Measurements from ENCODE around the gene TTC7B. TPM values are rescaled to one million over a fixed set of nuclear protein-coding genes. Genes with fewer than 3 reads are reported as not detected.
A peak's percentile ranks its signal among the peaks of the same experiment; 100 is the strongest.
"Not testable (repeated sequence)": the region's sequence is repeated elsewhere in the genome, so short reads cannot be mapped to it uniquely, and the experiment has no call there.

The TTC7B gene, protein sequence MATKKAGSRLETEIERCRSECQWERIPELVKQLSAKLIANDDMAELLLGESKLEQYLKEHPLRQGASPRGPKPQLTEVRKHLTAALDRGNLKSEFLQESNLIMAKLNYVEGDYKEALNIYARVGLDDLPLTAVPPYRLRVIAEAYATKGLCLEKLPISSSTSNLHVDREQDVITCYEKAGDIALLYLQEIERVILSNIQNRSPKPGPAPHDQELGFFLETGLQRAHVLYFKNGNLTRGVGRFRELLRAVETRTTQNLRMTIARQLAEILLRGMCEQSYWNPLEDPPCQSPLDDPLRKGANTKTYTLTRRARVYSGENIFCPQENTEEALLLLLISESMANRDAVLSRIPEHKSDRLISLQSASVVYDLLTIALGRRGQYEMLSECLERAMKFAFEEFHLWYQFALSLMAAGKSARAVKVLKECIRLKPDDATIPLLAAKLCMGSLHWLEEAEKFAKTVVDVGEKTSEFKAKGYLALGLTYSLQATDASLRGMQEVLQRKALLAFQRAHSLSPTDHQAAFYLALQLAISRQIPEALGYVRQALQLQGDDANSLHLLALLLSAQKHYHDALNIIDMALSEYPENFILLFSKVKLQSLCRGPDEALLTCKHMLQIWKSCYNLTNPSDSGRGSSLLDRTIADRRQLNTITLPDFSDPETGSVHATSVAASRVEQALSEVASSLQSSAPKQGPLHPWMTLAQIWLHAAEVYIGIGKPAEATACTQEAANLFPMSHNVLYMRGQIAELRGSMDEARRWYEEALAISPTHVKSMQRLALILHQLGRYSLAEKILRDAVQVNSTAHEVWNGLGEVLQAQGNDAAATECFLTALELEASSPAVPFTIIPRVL
- total RNA-seq (2022) (9.6 and 13.2 TPM in 2 replicates), Bru-seq, nascent RNA (percentile 43 among the genes with signal in this experiment), BruChase-seq, experiment 1, labeled RNA remaining after a 6-hour chase (percentile 32 among the genes with signal in this experiment), BruChase-seq, experiment 2, labeled RNA remaining after a 2-hour chase (percentile 33 among the genes with signal in this experiment)
- long read RNA-seq, partial matches to known transcripts = 0 of 2 reads
- long read RNA-seq, other reads (novel, unspliced or antisense) = 2 of 2 reads

DNA sequence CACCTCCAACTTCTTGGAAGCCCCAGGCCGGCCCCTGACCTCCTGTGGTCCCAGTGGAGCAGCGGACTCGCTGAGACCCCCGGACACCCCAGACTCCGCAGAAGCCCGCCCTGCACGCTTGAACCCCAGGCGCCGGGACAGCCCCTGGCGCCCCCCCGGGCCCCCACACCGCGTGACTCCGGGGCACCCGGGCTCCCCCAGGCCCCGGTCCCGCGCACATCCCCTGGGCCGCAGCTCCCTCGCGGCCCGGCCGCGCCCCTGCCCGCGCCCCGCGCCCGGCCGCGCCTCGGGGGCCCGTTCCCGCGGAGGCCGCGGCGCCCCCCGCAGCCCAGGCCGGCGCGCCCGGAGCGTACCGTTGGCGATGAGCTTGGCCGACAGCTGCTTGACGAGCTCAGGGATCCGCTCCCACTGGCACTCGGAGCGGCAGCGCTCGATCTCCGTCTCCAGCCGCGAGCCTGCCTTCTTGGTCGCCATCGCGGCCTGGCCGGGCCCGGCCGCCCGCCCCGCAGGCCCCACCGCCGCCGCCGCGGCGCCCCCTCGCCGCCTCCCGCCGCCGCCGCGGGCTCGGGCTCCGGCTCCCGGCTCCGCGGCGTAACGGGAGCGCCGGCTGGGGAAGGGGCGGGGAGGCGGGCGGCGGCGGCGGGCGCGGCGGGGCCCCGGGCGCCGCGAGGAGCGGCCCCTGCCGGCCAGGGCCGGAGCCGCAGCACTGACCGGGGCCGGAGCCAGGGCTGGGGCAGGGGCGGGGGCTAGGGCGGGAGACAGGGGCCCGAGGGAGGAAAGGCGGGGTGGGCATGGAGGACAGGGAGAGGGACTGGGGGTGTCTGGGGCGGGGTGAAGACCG, at the start of gene TTC7B:
TSS of gene TTC7B (minus strand) at position 609 of the 841 bp plus-strand sequence. CDS start at position 474, 135 bp downstream.
- Mint-ChIP-seq H3K9me3 (ENCODE audit: low read depth, unreplicated experiment) (no peaks in the 10 kb centered on the region), H3K27me3 (ENCODE audit: unreplicated experiment) (peaks cover 25% of the 10 kb centered on the region), H3K27ac (ENCODE audit: unreplicated experiment) (no peak within 1 kb of the TSS), H3K4me3 (ENCODE audit: low read depth, unreplicated experiment) (peak within 1 kb of the TSS; percentile 49), H3K4me1 (ENCODE audit: low read depth, unreplicated experiment) (peaks cover 22% of the 10 kb centered on the region), H3K36me3 (ENCODE audit: insufficient read depth, unreplicated experiment) (peaks cover 4% of the 10 kb centered on the region)
- DNase-seq = peak; percentile 71
- BruUV-seq (replicated peaks) = no TSS peak
- TF ChIP-seq, protein P1, sequence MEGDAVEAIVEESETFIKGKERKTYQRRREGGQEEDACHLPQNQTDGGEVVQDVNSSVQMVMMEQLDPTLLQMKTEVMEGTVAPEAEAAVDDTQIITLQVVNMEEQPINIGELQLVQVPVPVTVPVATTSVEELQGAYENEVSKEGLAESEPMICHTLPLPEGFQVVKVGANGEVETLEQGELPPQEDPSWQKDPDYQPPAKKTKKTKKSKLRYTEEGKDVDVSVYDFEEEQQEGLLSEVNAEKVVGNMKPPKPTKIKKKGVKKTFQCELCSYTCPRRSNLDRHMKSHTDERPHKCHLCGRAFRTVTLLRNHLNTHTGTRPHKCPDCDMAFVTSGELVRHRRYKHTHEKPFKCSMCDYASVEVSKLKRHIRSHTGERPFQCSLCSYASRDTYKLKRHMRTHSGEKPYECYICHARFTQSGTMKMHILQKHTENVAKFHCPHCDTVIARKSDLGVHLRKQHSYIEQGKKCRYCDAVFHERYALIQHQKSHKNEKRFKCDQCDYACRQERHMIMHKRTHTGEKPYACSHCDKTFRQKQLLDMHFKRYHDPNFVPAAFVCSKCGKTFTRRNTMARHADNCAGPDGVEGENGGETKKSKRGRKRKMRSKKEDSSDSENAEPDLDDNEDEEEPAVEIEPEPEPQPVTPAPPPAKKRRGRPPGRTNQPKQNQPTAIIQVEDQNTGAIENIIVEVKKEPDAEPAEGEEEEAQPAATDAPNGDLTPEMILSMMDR (IDR thresholded peaks at IDR 0.05; ENCODE audit: unreplicated experiment) = no peak
- CTCF ChIA-PET = no interaction called here
- intact Hi-C loops (cut with micrococcal nuclease; ENCODE audit: unreplicated experiment) = no loop called here

DNA sequence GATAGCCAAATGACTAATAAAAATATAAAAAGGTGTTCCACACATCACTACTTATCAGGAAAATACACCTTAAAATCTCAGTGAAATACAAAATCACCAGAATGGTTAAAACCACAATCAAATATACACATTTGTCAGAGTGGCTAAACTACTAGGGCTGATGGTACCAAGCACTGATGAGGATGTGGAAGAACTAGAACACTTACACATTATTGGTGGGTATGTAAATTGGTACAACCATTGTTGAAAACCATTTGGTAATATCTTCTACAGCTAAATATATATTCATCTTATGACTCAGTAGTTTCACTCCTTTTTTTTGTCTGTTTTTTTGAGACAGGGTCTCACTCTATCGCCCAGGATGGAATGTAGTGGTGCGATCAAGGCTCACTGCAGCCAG, 48.5 kb upstream of the TTC7B start:
- H3K4me1 Mint-ChIP-seq (ENCODE audit: low read depth, unreplicated experiment) = no peaks in the 10 kb centered on the region
- no peaks in the 10 kb centered on the region for H3K27me3 Mint-ChIP-seq (ENCODE audit: unreplicated experiment)
- no peaks in the 10 kb centered on the region for H3K9me3 Mint-ChIP-seq (ENCODE audit: low read depth, unreplicated experiment)
- no peaks in the 10 kb centered on the region for H3K36me3 Mint-ChIP-seq (ENCODE audit: insufficient read depth, unreplicated experiment)
- CTCF ChIA-PET = no interaction called here
- no TSS peak for BruUV-seq (replicated peaks)
- intact Hi-C loops (cut with micrococcal nuclease; ENCODE audit: unreplicated experiment) = no loop called here
- no peak overlapping the region for H3K4me3 Mint-ChIP-seq (ENCODE audit: low read depth, unreplicated experiment)
- TF ChIP-seq, protein P1 (IDR thresholded peaks at IDR 0.05; ENCODE audit: unreplicated experiment) = no peak
- no peak overlapping the region for H3K27ac Mint-ChIP-seq (ENCODE audit: unreplicated experiment)
- no peak for DNase-seq

DNA sequence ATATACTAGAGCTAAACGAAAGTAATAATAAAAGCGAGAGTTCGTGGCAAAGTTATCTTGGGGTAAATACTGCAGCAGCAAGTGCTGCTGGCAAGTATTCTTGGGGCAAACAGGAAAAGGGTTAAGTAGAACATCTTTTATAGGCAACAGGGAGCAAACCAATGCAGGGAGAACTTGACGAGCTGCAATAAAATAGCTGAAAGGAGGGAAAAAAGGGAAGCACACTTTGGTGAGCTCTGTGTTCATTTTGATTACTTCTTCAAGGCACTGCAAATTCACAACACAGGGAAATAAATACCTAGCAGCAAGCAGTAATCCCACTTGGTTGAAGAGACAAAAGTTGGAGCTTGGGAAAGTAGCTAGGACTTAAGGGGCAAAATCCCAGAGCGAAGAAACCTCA, 42.3 kb upstream of the TTC7B start:
- TF ChIP-seq, protein P1 (IDR thresholded peaks at IDR 0.05; ENCODE audit: unreplicated experiment) = no peak
- Mint-ChIP-seq H3K4me1 (ENCODE audit: low read depth, unreplicated experiment) (no peaks in the 10 kb centered on the region), H3K4me3 (ENCODE audit: low read depth, unreplicated experiment) (no peak overlapping the region), H3K36me3 (ENCODE audit: insufficient read depth, unreplicated experiment) (no peaks in the 10 kb centered on the region), H3K9me3 (ENCODE audit: low read depth, unreplicated experiment) (no peaks in the 10 kb centered on the region), H3K27ac (ENCODE audit: unreplicated experiment) (no peak overlapping the region), H3K27me3 (ENCODE audit: unreplicated experiment) (no peaks in the 10 kb centered on the region)
- intact Hi-C loops (cut with micrococcal nuclease; ENCODE audit: unreplicated experiment) = no loop called here
- CTCF ChIA-PET = no interaction called here
- no peak for DNase-seq
- no TSS peak for BruUV-seq (replicated peaks)

DNA sequence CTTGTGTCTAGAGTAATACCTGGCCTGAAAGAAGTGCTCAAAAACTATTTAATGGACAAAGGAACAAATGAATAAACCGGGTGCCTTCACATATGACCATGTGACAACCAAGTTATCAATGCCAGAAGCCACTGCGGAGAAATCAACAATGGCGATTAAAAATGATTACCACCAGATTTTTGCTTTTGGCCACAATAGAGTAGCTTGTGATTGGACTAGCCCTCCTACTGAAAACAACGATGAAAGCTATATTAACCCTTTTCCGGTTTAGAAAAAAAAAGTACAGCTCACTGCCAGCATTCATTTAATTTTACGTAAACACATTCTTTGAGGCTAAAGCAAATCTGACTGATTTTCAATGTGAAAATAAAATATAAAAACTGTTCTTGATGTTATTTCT, 41.6 kb upstream of the TTC7B start:
- Mint-ChIP-seq H3K27ac (ENCODE audit: unreplicated experiment) (no peak overlapping the region), H3K4me1 (ENCODE audit: low read depth, unreplicated experiment) (no peaks in the 10 kb centered on the region), H3K9me3 (ENCODE audit: low read depth, unreplicated experiment) (no peaks in the 10 kb centered on the region), H3K36me3 (ENCODE audit: insufficient read depth, unreplicated experiment) (no peaks in the 10 kb centered on the region), H3K4me3 (ENCODE audit: low read depth, unreplicated experiment) (no peak overlapping the region), H3K27me3 (ENCODE audit: unreplicated experiment) (no peaks in the 10 kb centered on the region)
- DNase-seq = no peak
- TF ChIP-seq, protein P1 (IDR thresholded peaks at IDR 0.05; ENCODE audit: unreplicated experiment) = no peak
- CTCF ChIA-PET = no interaction called here
- intact Hi-C loops (cut with micrococcal nuclease; ENCODE audit: unreplicated experiment) = no loop called here
- BruUV-seq (replicated peaks) = no TSS peak

DNA sequence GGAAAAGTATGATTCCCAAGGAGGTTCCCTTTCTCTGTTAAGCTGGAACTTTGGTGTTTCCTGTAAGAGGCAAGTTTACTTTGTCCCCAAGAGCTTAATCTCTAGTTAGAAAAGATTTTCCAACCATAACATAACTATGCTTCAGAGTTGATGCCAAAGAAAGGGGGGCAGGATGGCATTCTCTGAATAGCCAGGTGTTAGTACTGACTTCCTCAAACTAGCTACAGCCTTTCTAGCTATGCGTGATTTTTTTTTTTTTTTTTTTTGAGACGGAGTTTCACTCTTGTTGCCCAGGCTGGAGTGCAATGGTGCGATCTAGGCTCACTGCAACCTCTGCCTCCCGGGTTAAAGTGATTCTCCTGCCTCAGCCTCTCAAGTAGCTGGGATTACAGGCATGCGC, 39.9 kb upstream of the TTC7B start:
- H3K27me3 Mint-ChIP-seq (ENCODE audit: unreplicated experiment); BruUV-seq (replicated peaks); H3K9me3 Mint-ChIP-seq (ENCODE audit: low read depth, unreplicated experiment); intact Hi-C loops (cut with micrococcal nuclease; ENCODE audit: unreplicated experiment); H3K36me3 Mint-ChIP-seq (ENCODE audit: insufficient read depth, unreplicated experiment); CTCF ChIA-PET; H3K27ac Mint-ChIP-seq (ENCODE audit: unreplicated experiment); H3K4me1 Mint-ChIP-seq (ENCODE audit: low read depth, unreplicated experiment); H3K4me3 Mint-ChIP-seq (ENCODE audit: low read depth, unreplicated experiment); DNase-seq: not testable (repeated sequence)

Measured in Calu3 (cell line).